GM23248 (cell line): ENCODE data around the gene TBC1D14.

Experiments
- EZH2 ChIP-seq: fragments of 200-600 bp; sonication (generic); IDR thresholded peaks from 2 replicates; pipeline ENCODE4 v1.6.1; 2018; ENCODE audit warnings: antibody characterized with exemption, mild to moderate bottlenecking; ENCODE audit not compliant: insufficient read depth, poor library complexity, severe bottlenecking
- EZH2phosphoT487 ChIP-seq: fragments of 200-600 bp; sonication (generic); IDR thresholded peaks from 2 replicates; pipeline ENCODE4 v1.6.1; 2018; ENCODE audit warnings: antibody characterized with exemption, moderate library complexity, mild to moderate bottlenecking, low read depth; ENCODE audit not compliant: insufficient read depth

- TF ChIP-seq EZH2phosphoT487 (no peak), EZH2 (no peak)
Observed at GRCh38 chr4:7021355-7021754, 111.7 kb downstream of the TBC1D14 start.
